Measurements from ENCODE around the gene DUSP3. TPM values are rescaled to one million over a fixed set of nuclear protein-coding genes. Genes with fewer than 3 reads are reported as not detected.

Gene DUSP3
- total RNA-seq, 1 donor from 2014 or later: 54.6 TPM

GRCh38 chr17:43823350-43824084, 44.7 kb upstream of the DUSP3 start:
- DNase-seq: no peak
- no peak overlapping the region for H3K4me3 Mint-ChIP-seq (ENCODE audit: unreplicated experiment)
- H3K36me3 Mint-ChIP-seq (ENCODE audit: unreplicated experiment): no peaks in the 10 kb centered on the region
- H3K27me3 Mint-ChIP-seq (ENCODE audit: unreplicated experiment): peaks cover 5% of the 10 kb centered on the region
- no peak for TF ChIP-seq CTCF (IDR thresholded peaks at IDR 0.05; ENCODE audit: partially characterized antibody, unreplicated experiment)
- peaks cover 10% of the 10 kb centered on the region for H3K4me1 Mint-ChIP-seq (ENCODE audit: low read depth, unreplicated experiment)
- no peak overlapping the region for H3K27ac Mint-ChIP-seq (ENCODE audit: unreplicated experiment)
- H3K9me3 Mint-ChIP-seq (ENCODE audit: unreplicated experiment): peaks cover 3% of the 10 kb centered on the region

GRCh38 chr17:43822570-43823190, 43.9 kb upstream of the DUSP3 start:
- H3K27ac Mint-ChIP-seq (ENCODE audit: unreplicated experiment): no peak overlapping the region
- H3K4me1 Mint-ChIP-seq (ENCODE audit: low read depth, unreplicated experiment): peaks cover 6% of the 10 kb centered on the region
- no peak for TF ChIP-seq CTCF (IDR thresholded peaks at IDR 0.05; ENCODE audit: partially characterized antibody, unreplicated experiment)
- peaks cover 1% of the 10 kb centered on the region for H3K9me3 Mint-ChIP-seq (ENCODE audit: unreplicated experiment)
- H3K27me3 Mint-ChIP-seq (ENCODE audit: unreplicated experiment): peaks cover 5% of the 10 kb centered on the region
- H3K4me3 Mint-ChIP-seq (ENCODE audit: unreplicated experiment): no peak overlapping the region
- no peaks in the 10 kb centered on the region for H3K36me3 Mint-ChIP-seq (ENCODE audit: unreplicated experiment)
- no peak for DNase-seq

- no peak for DNase-seq
- Mint-ChIP-seq H3K36me3 (ENCODE audit: unreplicated experiment) (no peaks in the 10 kb centered on the region), H3K4me1 (ENCODE audit: low read depth, unreplicated experiment) (peaks cover 13% of the 10 kb centered on the region), H3K27ac (ENCODE audit: unreplicated experiment) (no peak overlapping the region), H3K27me3 (ENCODE audit: unreplicated experiment) (peaks cover 3% of the 10 kb centered on the region), H3K4me3 (ENCODE audit: unreplicated experiment) (no peak overlapping the region), H3K9me3 (ENCODE audit: unreplicated experiment) (no peaks in the 10 kb centered on the region)
- no peak for TF ChIP-seq CTCF (IDR thresholded peaks at IDR 0.05; ENCODE audit: partially characterized antibody, unreplicated experiment)
Measured at GRCh38 chr17:43820759-43821158, 42.0 kb upstream of the DUSP3 start.

- H3K4me1 Mint-ChIP-seq (ENCODE audit: low read depth, unreplicated experiment): peaks cover 13% of the 10 kb centered on the region
- no peak overlapping the region for H3K4me3 Mint-ChIP-seq (ENCODE audit: unreplicated experiment)
- no peaks in the 10 kb centered on the region for H3K36me3 Mint-ChIP-seq (ENCODE audit: unreplicated experiment)
- no peak for DNase-seq
- H3K9me3 Mint-ChIP-seq (ENCODE audit: unreplicated experiment): no peaks in the 10 kb centered on the region
- peaks cover 5% of the 10 kb centered on the region for H3K27me3 Mint-ChIP-seq (ENCODE audit: unreplicated experiment)
- no peak for TF ChIP-seq CTCF (IDR thresholded peaks at IDR 0.05; ENCODE audit: partially characterized antibody, unreplicated experiment)
- H3K27ac Mint-ChIP-seq (ENCODE audit: unreplicated experiment): no peak overlapping the region
Measured at GRCh38 chr17:43818966-43819365, 40.2 kb upstream of the DUSP3 start.

GRCh38 chr17:43817826-43818225, 39.0 kb upstream of the DUSP3 start:
- H3K4me3 Mint-ChIP-seq (ENCODE audit: unreplicated experiment): no peak overlapping the region
- peaks cover 5% of the 10 kb centered on the region for H3K27me3 Mint-ChIP-seq (ENCODE audit: unreplicated experiment)
- DNase-seq: no peak
- H3K4me1 Mint-ChIP-seq (ENCODE audit: low read depth, unreplicated experiment): peaks cover 11% of the 10 kb centered on the region
- TF ChIP-seq CTCF (IDR thresholded peaks at IDR 0.05; ENCODE audit: partially characterized antibody, unreplicated experiment): no peak
- H3K27ac Mint-ChIP-seq (ENCODE audit: unreplicated experiment): no peak overlapping the region
- no peaks in the 10 kb centered on the region for H3K9me3 Mint-ChIP-seq (ENCODE audit: unreplicated experiment)
- no peaks in the 10 kb centered on the region for H3K36me3 Mint-ChIP-seq (ENCODE audit: unreplicated experiment)
